Right lobe of liver (tissue), 6 donors: ENCODE data around the gene EIF1. TPM values are rescaled to one million over a fixed set of nuclear protein-coding genes. Genes with fewer than 3 reads are reported as not detected.

Experiments
- ATAC-seq, 4 donors: fragments of 200-7000 bp; cut with Tn5 transposase; one replicate each; pipeline ENCODE4 v1.9.1; 2020; ENCODE audit warnings: mild to moderate bottlenecking in 4 of 4, moderate library complexity in 4 of 4
- DNase-seq, 3 donors: peaks; one replicate each; pipeline ENCODE4 v3.0.0-alpha.2; 2020
- H3K27ac ChIP-seq, 3 donors: fragments of 200-600 bp; one replicate each; pipeline ENCODE4 v1.8.0; 2022
- H3K27me3 ChIP-seq, 2 donors: fragments of 200-600 bp; one replicate each; pipeline ENCODE4 v1.8.0; 2022
- H3K36me3 ChIP-seq, 4 donors: fragments of 200-600 bp; sonication (generic) in 1 of 4; one replicate each; pipeline versions ENCODE4 v1.5.1 to v1.8.0; 2017 to 2022; ENCODE audit warnings: control low read depth in 1 of 4
- H3K4me1 ChIP-seq, 4 donors: fragments of 200-600 bp; sonication (generic) in 1 of 4; one replicate each; pipeline versions ENCODE4 v1.5.1 to v1.8.0; 2017 to 2022; ENCODE audit warnings: control low read depth in 1 of 4
- H3K4me3 ChIP-seq, 3 donors: fragments of 200-600 bp; one replicate each; pipeline ENCODE4 v1.8.0; 2022
- H3K9me3 ChIP-seq, 4 donors: fragments of 200-600 bp; sonication (generic) in 1 of 4; one replicate each; pipeline versions ENCODE4 v1.5.1 to v1.8.0; 2017 to 2022; ENCODE audit warnings: control low read depth in 1 of 4
- POLR2A ChIP-seq: fragments of 450-650 bp; IDR thresholded peaks from one replicate; pipeline ENCODE4 v1.6.1; 2017; ENCODE audit warnings: antibody characterized with exemption, mild to moderate bottlenecking
- whole genome bisulfite sequencing: methylation state at CpG from one replicate; pipeline ENCODE4 v1.1.6; 2018; ENCODE audit warnings: low coverage, low lambda C conversion rate; ENCODE audit not compliant: insufficient coverage; ENCODE audit errors: missing lambda C conversion rate; 5-methylcytosine and 5-hydroxymethylcytosine counted together
- intact Hi-C, 2 donors: fragments of 100-400 bp; cut with DNase I; formaldehyde crosslinking; loops; one replicate each; pipeline versions ENCODE4 v1.11.2 to v1.14.1; 2022
- total RNA-seq, 6 experiments: library from RNA; depleted of rRNA in 2 of 6; stranded (reverse); fragments of >200 nt in 2 of 6; fragmentation: NEBNext Ultra II Directional in 3 of 6; extraction: Animal tissue kit (Norgen Biotek cat#: 25700) in 3 of 6; gene quantifications; one replicate each; pipeline versions ENCODE4 v1.1.0 to v1.2.4, GENCODE V29; 2016 to 2023
- TF ChIP-seq, protein P1 (sequence below), 4 donors: fragments of 200-600 bp in 3 of 4; fragments of 450-650 bp in 1 of 4; IDR thresholded peaks; one replicate each; pipeline versions ENCODE4 v1.5.1 to v1.8.0; 2016 to 2022; ENCODE audit warnings: antibody characterized with exemption in 4 of 4, mild to moderate bottlenecking in 2 of 4
- donor health status: DM: no; HTN: yes; CAD: no.
- donor health status: DM: no; HTN: no; CAD: no.
- donor health status: DM: no; HTN: no; CAD: no.
- donor health status: DM: no; HTN: yes; CAD: no.
- donor health status: DM: no; HTN: yes; CAD: no.

The EIF1 gene
- total RNA-seq, 6 experiments from 2014 or later = 284 to 454 (median 404) TPM

- no peak for ATAC-seq
- H3K27me3 ChIP-seq = no peaks in the 10 kb centered on the region
- no peaks in the 10 kb centered on the region for H3K9me3 ChIP-seq
- H3K36me3 ChIP-seq = no peaks in the 10 kb centered on the region
- WGBS = 68% methylated on average over 4 of the region's 5 CpGs
- peaks cover 0 to 4% (median 1%) of the 10 kb centered on the region in 4 donors for H3K4me1 ChIP-seq
- no peak for DNase-seq
- intact Hi-C loops = loop anchor here (10.0 kb wide), 3 partner anchors 99 to 849 kb away; no protein-coding TSS in a partner anchor
- TF ChIP-seq, protein P1, sequence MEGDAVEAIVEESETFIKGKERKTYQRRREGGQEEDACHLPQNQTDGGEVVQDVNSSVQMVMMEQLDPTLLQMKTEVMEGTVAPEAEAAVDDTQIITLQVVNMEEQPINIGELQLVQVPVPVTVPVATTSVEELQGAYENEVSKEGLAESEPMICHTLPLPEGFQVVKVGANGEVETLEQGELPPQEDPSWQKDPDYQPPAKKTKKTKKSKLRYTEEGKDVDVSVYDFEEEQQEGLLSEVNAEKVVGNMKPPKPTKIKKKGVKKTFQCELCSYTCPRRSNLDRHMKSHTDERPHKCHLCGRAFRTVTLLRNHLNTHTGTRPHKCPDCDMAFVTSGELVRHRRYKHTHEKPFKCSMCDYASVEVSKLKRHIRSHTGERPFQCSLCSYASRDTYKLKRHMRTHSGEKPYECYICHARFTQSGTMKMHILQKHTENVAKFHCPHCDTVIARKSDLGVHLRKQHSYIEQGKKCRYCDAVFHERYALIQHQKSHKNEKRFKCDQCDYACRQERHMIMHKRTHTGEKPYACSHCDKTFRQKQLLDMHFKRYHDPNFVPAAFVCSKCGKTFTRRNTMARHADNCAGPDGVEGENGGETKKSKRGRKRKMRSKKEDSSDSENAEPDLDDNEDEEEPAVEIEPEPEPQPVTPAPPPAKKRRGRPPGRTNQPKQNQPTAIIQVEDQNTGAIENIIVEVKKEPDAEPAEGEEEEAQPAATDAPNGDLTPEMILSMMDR (IDR thresholded peaks at IDR 0.05) = no peak
- H3K4me3 ChIP-seq = no peak overlapping the region
- no peak overlapping the region for H3K27ac ChIP-seq
Measured at GRCh38 chr17:41653421-41653820, 35.3 kb upstream of the EIF1 start.

- TF ChIP-seq POLR2A = no peak
- TF ChIP-seq, protein P1 (IDR thresholded peaks at IDR 0.05) = no peak
- Histone ChIP-seq H3K27ac (no peak overlapping the region), H3K4me1 (no peaks in the 10 kb centered on the region), H3K9me3 (no peaks in the 10 kb centered on the region), H3K27me3 (no peaks in the 10 kb centered on the region), H3K4me3 (no peak overlapping the region), H3K36me3 (no peaks in the 10 kb centered on the region)
- DNase-seq (no peak), ATAC-seq (peak in 3 of 4 donors; percentile 10 to 29 (median 12))
- intact Hi-C loops = loop anchor here (10.0 kb wide), 3 partner anchors 99 to 849 kb away; no protein-coding TSS in a partner anchor
- 63% methylated on average over 1 of the region's 14 CpGs for WGBS
Measured at GRCh38 chr17:41653892-41654677, 34.6 kb upstream of the EIF1 start.

- WGBS = 52% methylated on average over 12 of the region's 24 CpGs
- no peak for DNase-seq
- intact Hi-C loops = loop anchor here (10.0 kb wide), 3 partner anchors 100 to 850 kb away; no protein-coding TSS in a partner anchor
- no peak for TF ChIP-seq POLR2A
- TF ChIP-seq, protein P1 (IDR thresholded peaks at IDR 0.05) = no peak
- Histone ChIP-seq H3K27ac (no peak overlapping the region), H3K27me3 (no peaks in the 10 kb centered on the region), H3K4me3 (no peak overlapping the region), H3K9me3 (no peaks in the 10 kb centered on the region), H3K36me3 (no peaks in the 10 kb centered on the region), H3K4me1 (no peaks in the 10 kb centered on the region)
- no peak for ATAC-seq
Measured at GRCh38 chr17:41654678-41655607, 33.7 kb upstream of the EIF1 start.

GRCh38 chr17:41655611-41656111 is 33.0 kb upstream of the EIF1 start:
- H3K4me3 ChIP-seq = no peak overlapping the region
- intact Hi-C loops = loop anchor here (10.0 kb wide), 3 partner anchors 101 to 851 kb away; no protein-coding TSS in a partner anchor
- 80% methylated on average over 3 of the region's 18 CpGs for WGBS
- no peaks in the 10 kb centered on the region for H3K27me3 ChIP-seq
- no peaks in the 10 kb centered on the region for H3K36me3 ChIP-seq
- DNase-seq = no peak
- H3K27ac ChIP-seq = no peak overlapping the region
- TF ChIP-seq, protein P1 (IDR thresholded peaks at IDR 0.05) = no peak
- no peaks in the 10 kb centered on the region for H3K4me1 ChIP-seq
- no peaks in the 10 kb centered on the region for H3K9me3 ChIP-seq
- ATAC-seq = peak in 1 of 4 donors; percentile 14
